Ovary (tissue), 9 donors: ENCODE measurements around the gene TRABD2B. TPM values are rescaled to one million over a fixed set of nuclear protein-coding genes. Genes with fewer than 3 reads are reported as not detected.

Experiments
- DNase-seq, 5 donors: peaks; one replicate each; pipeline ENCODE4 v3.0.0-alpha.2; 2019 to 2020
- H3K27ac ChIP-seq, 2 donors: fragments of 200-600 bp; one replicate each; pipeline versions ENCODE4 v1.5.1 to v1.8.0; 2019 to 2022
- H3K27me3 ChIP-seq: fragments of 200-600 bp; one replicate; pipeline ENCODE4 v1.8.0; 2022
- H3K36me3 ChIP-seq: fragments of 200-600 bp; sonication (generic); one replicate; pipeline ENCODE4 v1.5.1; 2019
- H3K4me1 ChIP-seq: one replicate; pipeline ENCODE4 v1.8.1; 2013; ENCODE audit warnings: mild to moderate bottlenecking, moderate library complexity; ENCODE audit not compliant: insufficient read depth
- H3K4me3 ChIP-seq: fragments of 200-600 bp; sonication (generic); one replicate; pipeline ENCODE4 v1.5.1; 2017
- H3K9me3 ChIP-seq, 2 donors: fragments of 200-600 bp in 1 of 2; sonication (generic) in 1 of 2; one replicate each; pipeline versions ENCODE4 v1.5.1 to v1.8.1; 2013 to 2019; ENCODE audit warnings: mild to moderate bottlenecking in 1 of 2, moderate library complexity in 1 of 2
- CTCF ChIP-seq, 3 donors: fragments of 450-650 bp in 2 of 3; fragments of 200-600 bp in 1 of 3; IDR thresholded peaks; one replicate each; pipeline versions ENCODE4 v1.5.1 to v1.8.0; 2016 to 2022; ENCODE audit warnings: antibody characterized with exemption in 3 of 3, mild to moderate bottlenecking in 1 of 3
- EP300 ChIP-seq: sonication (generic); formaldehyde crosslinking; IDR thresholded peaks from one replicate; pipeline ENCODE4 v1.6.1; 2017; ENCODE audit warnings: antibody characterized with exemption
- POLR2A ChIP-seq: fragments of 450-650 bp; IDR thresholded peaks from one replicate; pipeline ENCODE4 v1.6.1; 2017; ENCODE audit warnings: antibody characterized with exemption, mild to moderate bottlenecking, moderate library complexity
- WGBS, 3 donors: extraction: QIAGEN DNeasy Blood & Tissue Kit in 1 of 3; methylation state at CpG; one replicate each; pipeline versions ENCODE4 v1.1.5 to v1.1.7; 2013 to 2017; 5-methylcytosine and 5-hydroxymethylcytosine counted together
- intact Hi-C, 4 donors: fragments of 100-400 bp; cut with DNase I; formaldehyde crosslinking; loops; one replicate each; pipeline versions ENCODE4 v1.11.0 to v1.15.1; 2022 to 2023
- polyA plus RNA-seq, 2 donors: library from polyadenylated mRNA; stranded (reverse); fragments of 200-250 nt in 1 of 2; fragments of 350-450 nt in 1 of 2; fragmentation: Illumina TruSeq in 1 of 2; extraction: RNeasy Lipid Tissue Mini Kit (QIAGEN cat#74804) in 1 of 2; gene quantifications; one replicate each; pipeline ENCODE4 v1.2.3, GENCODE V29; 2013 to 2014
- total RNA-seq, 7 donors: library from RNA; depleted of rRNA in 2 of 7; stranded (reverse); fragments of >200 nt in 2 of 7; fragmentation: NEBNext Ultra II Directional in 3 of 7; extraction: Animal tissue kit (Norgen Biotek cat#: 25700) in 3 of 7; gene quantifications; one replicate each; pipeline versions ENCODE4 v1.1.0 to v1.2.4, GENCODE V29; 2016 to 2023
- donor health status: DM: no; HTN: no; CAD: no; lungs with moderate emphysema.
- donor health status: DM: no; HTN: no; CAD: no.
- donor health status: Bipolar disorder and iron deficiency.
- donor health status: DM: yes; HTN: yes; CAD: no.
- donor health status: DM: no; HTN: no; CAD: no.
- donor health status: DM: yes; HTN: yes; CAD: no.

Gene TRABD2B
- total and polyA plus RNA-seq, 9 donors = 0.18 to 1.6 (median 0.52) TPM

GRCh38 chr1:47853059-47853458, 144.1 kb downstream of the TRABD2B start:
- Histone ChIP-seq H3K36me3 (no peaks in the 10 kb centered on the region), H3K4me1 (no peaks in the 10 kb centered on the region), H3K4me3 (no peak overlapping the region), H3K9me3 (no peaks in the 10 kb centered on the region), H3K27me3 (no peaks in the 10 kb centered on the region), H3K27ac (no peak overlapping the region)
- DNase-seq = no peak
- TF ChIP-seq EP300 (no peak), POLR2A (no peak), CTCF (IDR thresholded peaks at IDR 0.05) (no peak)
- intact Hi-C loops = no loop called here
- WGBS, 3 donors = 93 to 97% (median 94%) methylated on average over 7 of the region's 7 CpGs

GRCh38 chr1:47852006-47852718, 145.0 kb downstream of the TRABD2B start:
- WGBS, 3 donors = 94 to 97% (median 94%) methylated on average over 17 of the region's 17 CpGs
- H3K27ac ChIP-seq = no peak overlapping the region

GRCh38 chr1:47850451-47850850, 146.7 kb downstream of the TRABD2B start:
- DNase-seq = no peak
- H3K9me3 ChIP-seq = no peaks in the 10 kb centered on the region

More at GRCh38 chr1:47852006-47852718, 145.0 kb downstream of the TRABD2B start:
- no peaks in the 10 kb centered on the region for H3K36me3 ChIP-seq
- no peaks in the 10 kb centered on the region for H3K27me3 ChIP-seq
- no peaks in the 10 kb centered on the region for H3K4me1 ChIP-seq
- DNase-seq = no peak
- intact Hi-C loops = no loop called here
- no peak for TF ChIP-seq EP300
- no peak for TF ChIP-seq CTCF (IDR thresholded peaks at IDR 0.05)
- no peak for TF ChIP-seq POLR2A
- H3K9me3 ChIP-seq = no peaks in the 10 kb centered on the region
- H3K4me3 ChIP-seq = no peak overlapping the region

GRCh38 chr1:47849591-47850261, 147.5 kb downstream of the TRABD2B start:
- intact Hi-C loops = no loop called here
- H3K9me3 ChIP-seq = no peaks in the 10 kb centered on the region
- no peak for DNase-seq
- 87% methylated on average over 5 of the region's 5 CpGs for WGBS, 3 donors
- H3K4me1 ChIP-seq = no peaks in the 10 kb centered on the region
- H3K36me3 ChIP-seq = no peaks in the 10 kb centered on the region
- H3K27me3 ChIP-seq = no peaks in the 10 kb centered on the region
- no peak overlapping the region for H3K27ac ChIP-seq
- no peak overlapping the region for H3K4me3 ChIP-seq
- no peak for TF ChIP-seq CTCF (IDR thresholded peaks at IDR 0.05)
- TF ChIP-seq EP300 = no peak
- TF ChIP-seq POLR2A = no peak

More at GRCh38 chr1:47850451-47850850, 146.7 kb downstream of the TRABD2B start:
- no peaks in the 10 kb centered on the region for H3K4me1 ChIP-seq
- H3K36me3 ChIP-seq = no peaks in the 10 kb centered on the region
- H3K4me3 ChIP-seq = no peak overlapping the region
- TF ChIP-seq EP300 (no peak), POLR2A (no peak), CTCF (IDR thresholded peaks at IDR 0.05) (no peak)
- intact Hi-C loops = no loop called here
- 92 to 94% (median 92%) methylated on average over 4 of the region's 4 CpGs for WGBS, 3 donors
- no peaks in the 10 kb centered on the region for H3K27me3 ChIP-seq
- H3K27ac ChIP-seq = no peak overlapping the region
